HL-60/S4 treated with phorbol 12-myristate 13-acetate at 8.2 ng/mL for 4 days and 3 days (cell line): ENCODE measurements around the gene LRRK1.

ENCODE experiments used
- in situ Hi-C: fragments of 300-500 bp; cut with MboI; formaldehyde crosslinking; loops from 2 replicates; pipeline ENCODE4 v1.15.0; 2022; ENCODE audit warnings: low sequenced_read_pairs

LRRK1 gene

GRCh38 chr15:101033801-101034200, 114.6 kb downstream of the LRRK1 start:
- in situ Hi-C loops = no loop called here

GRCh38 chr15:101035611-101036010, 116.5 kb downstream of the LRRK1 start:
- in situ Hi-C loops = no loop called here

GRCh38 chr15:101036189-101036588, 117.0 kb downstream of the LRRK1 start:
- in situ Hi-C loops = no loop called here

- in situ Hi-C loops = no loop called here
Observed at GRCh38 chr15:101037090-101037830, 118.1 kb downstream of the LRRK1 start.

GRCh38 chr15:101038327-101039003, 119.3 kb downstream of the LRRK1 start:
- in situ Hi-C loops = no loop called here

GRCh38 chr15:101039461-101039860, 120.3 kb downstream of the LRRK1 start:
- in situ Hi-C loops = no loop called here

GRCh38 chr15:101042320-101042719, 123.2 kb downstream of the LRRK1 start:
- in situ Hi-C loops = no loop called here

- in situ Hi-C loops = no loop called here
Observed at GRCh38 chr15:101043011-101043410, 123.9 kb downstream of the LRRK1 start.

- in situ Hi-C loops = no loop called here
Observed at GRCh38 chr15:101043911-101044624, 124.9 kb downstream of the LRRK1 start.

GRCh38 chr15:101044625-101045235, 125.6 kb downstream of the LRRK1 start:
- in situ Hi-C loops = no loop called here

- in situ Hi-C loops = no loop called here
Observed at GRCh38 chr15:101045236-101045646, 126.1 kb downstream of the LRRK1 start.

- in situ Hi-C loops = no loop called here
Observed at GRCh38 chr15:101045835-101046691, 126.9 kb downstream of the LRRK1 start.

GRCh38 chr15:101046826-101047225, 127.7 kb downstream of the LRRK1 start:
- in situ Hi-C loops = no loop called here

GRCh38 chr15:101047301-101047781, 128.2 kb downstream of the LRRK1 start:
- in situ Hi-C loops = no loop called here

GRCh38 chr15:101048176-101048575, 129.0 kb downstream of the LRRK1 start:
- in situ Hi-C loops = no loop called here

- in situ Hi-C loops = no loop called here
Observed at GRCh38 chr15:101048581-101049030, 129.4 kb downstream of the LRRK1 start.

GRCh38 chr15:101049282-101049681, 130.1 kb downstream of the LRRK1 start:
- in situ Hi-C loops = no loop called here

GRCh38 chr15:101049856-101050622, 130.9 kb downstream of the LRRK1 start:
- in situ Hi-C loops = no loop called here

- in situ Hi-C loops = no loop called here
Observed at GRCh38 chr15:101050623-101051290, 131.6 kb downstream of the LRRK1 start.
